Natural killer cell (primary cell): ENCODE data around the gene SAMD5. TPM values are rescaled to one million over a fixed set of nuclear protein-coding genes. Genes with fewer than 3 reads are reported as not detected.

Experiments
- ATAC-seq, 3 donors: fragments of 150-1000 bp in 2 of 3; fragments of 200-7000 bp in 1 of 3; cut with Tn5 transposase; 1 replicate in 1 of 3; 2 replicates in 2 of 3; pipeline ENCODE4 v1.10.0; 2021; ENCODE audit warnings: mild to moderate bottlenecking in 2 of 3, moderate library complexity in 2 of 3
- DNase-seq, 2 donors: peaks; one replicate each; pipeline versions ENCODE4 v3.0.0 to v3.0.0-alpha.2; 2013 to 2021; ENCODE audit warnings: mixed read lengths in 1 of 2
- H3K27ac ChIP-seq: one replicate; pipeline ENCODE4 v1.5.1; 2013; ENCODE audit warnings: mild to moderate bottlenecking, low read length
- H3K27me3 ChIP-seq: one replicate; pipeline ENCODE4 v1.6.1; 2013; ENCODE audit warnings: low read length; ENCODE audit not compliant: control insufficient read depth, insufficient read depth
- H3K36me3 ChIP-seq: one replicate; pipeline ENCODE4 v1.6.1; 2013; ENCODE audit warnings: low read length; ENCODE audit not compliant: control insufficient read depth, insufficient read depth
- H3K4me1 ChIP-seq: one replicate; pipeline ENCODE4 v1.6.1; 2013; ENCODE audit warnings: low read length; ENCODE audit not compliant: control insufficient read depth, insufficient read depth
- H3K4me3 ChIP-seq: one replicate; pipeline ENCODE4 v1.5.1; 2013; ENCODE audit warnings: low read length
- H3K9me3 ChIP-seq: one replicate; pipeline ENCODE4 v1.6.1; 2013; ENCODE audit warnings: low read length; ENCODE audit not compliant: control insufficient read depth, insufficient read depth
- H3K27ac Mint-ChIP-seq, 2 donors: one replicate each; pipeline ENCODE4 v1.8.0; 2022; ENCODE audit warnings: mild to moderate bottlenecking in 2 of 2, mixed read lengths in 2 of 2, moderate library complexity in 1 of 2
- H3K27me3 Mint-ChIP-seq, 2 donors: one replicate each; pipeline ENCODE4 v1.8.0; 2022; ENCODE audit warnings: low read depth in 2 of 2, mixed read lengths in 2 of 2
- H3K36me3 Mint-ChIP-seq: one replicate; pipeline ENCODE4 v1.8.0; 2022; ENCODE audit warnings: mixed read lengths
- H3K4me1 Mint-ChIP-seq, 2 donors: one replicate each; pipeline ENCODE4 v1.8.0; 2022; ENCODE audit warnings: mixed read lengths in 2 of 2
- H3K4me3 Mint-ChIP-seq: one replicate; pipeline ENCODE4 v1.8.0; 2022; ENCODE audit warnings: mild to moderate bottlenecking, moderate library complexity, mixed read lengths
- H3K9me3 Mint-ChIP-seq, 2 donors: one replicate each; pipeline ENCODE4 v1.8.0; 2022; ENCODE audit warnings: mixed read lengths in 2 of 2
- CTCF ChIP-seq: fragments of 200-600 bp; IDR thresholded peaks from one replicate; pipeline ENCODE4 v1.8.0; 2022; ENCODE audit warnings: antibody characterized with exemption
- WGBS: methylation state at CpG from one replicate; pipeline ENCODE4 v1.1.7; 2013; ENCODE audit warnings: missing lambda C conversion rate; ENCODE audit not compliant: insufficient coverage; 5-methylcytosine and 5-hydroxymethylcytosine counted together
- intact Hi-C: fragments of 100-400 bp; cut with micrococcal nuclease; formaldehyde crosslinking; loops from one replicate; pipeline ENCODE4 v1.14.2; 2022
- total RNA-seq, 4 donors: library from RNA; stranded (reverse); fragments of 120-200 nt in 1 of 4; gene quantifications; one replicate each; pipeline versions ENCODE4 v1.2.3 to v1.2.4, GENCODE V29; 2013 to 2022

The SAMD5 gene
- total RNA-seq, 3 donors from 2014 or later (not counting 1 experiment from before 2014, with no cell fraction given): not detected

DNA sequence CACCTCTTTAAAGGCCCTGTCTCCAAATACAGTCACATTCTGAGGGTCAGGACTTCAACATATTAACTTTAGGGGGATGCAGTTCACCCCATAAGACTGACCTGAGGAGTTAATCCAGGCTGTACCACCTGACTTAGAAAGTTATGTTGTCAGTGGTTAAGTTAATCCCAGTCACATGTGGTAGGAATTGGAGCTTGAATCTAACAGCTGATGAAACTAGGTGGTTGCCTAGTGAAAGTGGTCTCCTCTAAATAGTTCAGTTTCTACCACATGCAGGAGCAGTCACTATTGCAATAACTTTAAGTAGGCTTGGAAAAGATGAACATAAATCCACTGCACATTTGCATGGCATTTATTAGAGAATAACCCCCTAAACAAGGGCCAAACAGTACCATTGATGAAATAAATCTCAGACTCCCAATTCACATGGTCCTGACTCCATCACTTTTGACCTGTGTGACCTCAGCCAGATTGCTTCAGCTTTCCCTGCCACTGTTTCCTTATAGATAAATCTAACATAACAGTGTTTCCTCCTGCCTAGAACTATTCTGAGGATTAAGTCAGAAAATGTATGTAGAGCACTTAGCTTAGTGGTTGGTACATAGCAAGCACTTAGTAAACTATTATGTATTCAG lies 20.1 kb downstream of the SAMD5 start:
- no peak overlapping the region for H3K27ac Mint-ChIP-seq
- Histone ChIP-seq H3K4me3 (no peak overlapping the region), H3K4me1 (no peaks in the 10 kb centered on the region), H3K27ac (no peak overlapping the region), H3K36me3 (no peaks in the 10 kb centered on the region), H3K27me3 (no peaks in the 10 kb centered on the region), H3K9me3 (no peaks in the 10 kb centered on the region)
- peaks cover 7 to 8% of the 10 kb centered on the region in 2 donors for H3K27me3 Mint-ChIP-seq
- H3K4me1 Mint-ChIP-seq: no peaks in the 10 kb centered on the region
- TF ChIP-seq CTCF: no peak
- H3K36me3 Mint-ChIP-seq: no peaks in the 10 kb centered on the region
- H3K9me3 Mint-ChIP-seq: peaks cover 0 to 6% of the 10 kb centered on the region in 2 donors
- intact Hi-C loops: no loop called here
- no peak overlapping the region for H3K4me3 Mint-ChIP-seq
- ATAC-seq (no peak), DNase-seq (no peak)

DNA sequence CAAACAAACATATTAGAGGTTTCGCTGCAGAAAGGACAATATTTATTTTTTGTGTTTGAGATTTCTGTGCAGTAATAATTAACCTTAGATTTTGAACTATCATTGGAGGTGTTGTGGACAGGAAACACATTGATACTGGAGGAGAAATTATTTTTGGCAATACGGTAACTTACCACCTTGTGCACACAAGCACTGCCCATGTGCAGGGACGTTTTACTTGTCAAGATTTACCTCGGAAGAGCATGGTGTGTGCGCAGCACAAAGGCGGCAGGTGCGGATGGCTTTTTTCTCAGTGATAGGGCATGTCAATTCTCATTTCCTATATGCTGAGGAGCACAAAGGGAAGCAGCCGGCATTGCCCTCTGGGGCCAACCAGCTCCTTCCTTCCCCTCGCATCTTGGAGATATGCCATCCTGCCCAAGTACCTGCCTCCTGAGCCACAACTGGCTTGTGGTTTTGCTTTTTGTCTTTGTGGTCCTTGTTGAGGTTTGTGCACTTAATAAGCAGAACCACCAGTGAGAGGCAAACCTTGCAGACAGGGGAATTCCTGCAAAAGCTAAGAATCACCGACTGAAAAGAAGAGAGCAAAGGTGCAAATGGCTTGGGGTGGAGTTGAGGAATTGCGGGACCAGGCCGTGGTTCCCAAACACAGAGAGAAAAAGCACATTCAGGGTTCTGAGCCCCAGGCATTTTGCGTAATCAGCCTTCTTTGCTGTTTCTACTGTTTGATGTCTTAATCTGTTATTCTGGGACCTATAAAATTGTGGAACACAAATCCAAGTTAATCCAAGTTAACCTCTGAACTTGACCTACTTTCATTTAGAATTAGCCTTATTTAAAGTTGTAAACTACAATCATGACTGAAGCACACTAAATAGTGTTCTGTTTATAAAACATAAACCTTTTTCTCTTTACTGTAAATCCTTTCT lies 21.9 kb downstream of the SAMD5 start:
- no peaks in the 10 kb centered on the region for H3K36me3 Mint-ChIP-seq
- no peak overlapping the region for H3K4me3 Mint-ChIP-seq
- intact Hi-C loops: no loop called here
- H3K4me1 Mint-ChIP-seq: no peaks in the 10 kb centered on the region
- no peak overlapping the region for H3K4me3 ChIP-seq
- H3K27ac ChIP-seq: no peak overlapping the region
- no peaks in the 10 kb centered on the region for H3K36me3 ChIP-seq
- ATAC-seq: no peak
- H3K27me3 Mint-ChIP-seq: peaks cover 4 to 7% of the 10 kb centered on the region in 2 donors
- no peak for TF ChIP-seq CTCF
- DNase-seq: peak in 1 of 2 donors; percentile 20
- no peaks in the 10 kb centered on the region for H3K9me3 ChIP-seq
- WGBS: 4% methylated on average over 12 of the region's 13 CpGs
- no peaks in the 10 kb centered on the region for H3K27me3 ChIP-seq
- no peak overlapping the region for H3K27ac Mint-ChIP-seq
- H3K9me3 Mint-ChIP-seq: peaks cover 0 to 2% of the 10 kb centered on the region in 2 donors
- H3K4me1 ChIP-seq: no peaks in the 10 kb centered on the region

GRCh38 chr6:147531321-147531720 lies 22.8 kb downstream of the SAMD5 start:
- whole genome bisulfite sequencing: 97% methylated on average over 2 of the region's 2 CpGs
- intact Hi-C loops: no loop called here
- DNase-seq (no peak), ATAC-seq (no peak)
- Histone ChIP-seq H3K36me3 (no peaks in the 10 kb centered on the region), H3K4me3 (no peak overlapping the region), H3K9me3 (no peaks in the 10 kb centered on the region), H3K27me3 (no peaks in the 10 kb centered on the region), H3K4me1 (no peaks in the 10 kb centered on the region), H3K27ac (no peak overlapping the region)
- TF ChIP-seq CTCF: no peak
- no peak overlapping the region for H3K27ac Mint-ChIP-seq
- H3K4me3 Mint-ChIP-seq: no peak overlapping the region
- no peaks in the 10 kb centered on the region for H3K36me3 Mint-ChIP-seq
- H3K27me3 Mint-ChIP-seq: peaks cover 2 to 7% of the 10 kb centered on the region in 2 donors
- H3K4me1 Mint-ChIP-seq: no peaks in the 10 kb centered on the region
- peaks cover 0 to 2% of the 10 kb centered on the region in 2 donors for H3K9me3 Mint-ChIP-seq
